H1 (cell line): ENCODE results near the gene TPRA1. TPM values are rescaled to one million over a fixed set of nuclear protein-coding genes. Genes with fewer than 3 reads are reported as not detected.

Experiments used
- CBX5 ChIP-seq: fragments of 300-800, 300-1000 bp; sonication (generic); IDR thresholded peaks from 2 replicates; pipeline ENCODE4 v1.7.1; 2016; ENCODE audit warnings: antibody characterized with exemption, low read length, low read depth
- EZH2 ChIP-seq: fragments of 200-600 bp; sonication (generic); IDR thresholded peaks from 2 replicates; pipeline ENCODE4 v1.7.1; 2012; ENCODE audit warnings: low read depth, mild to moderate bottlenecking, moderate library complexity, low read length, inconsistent platforms; ENCODE audit not compliant: severe bottlenecking
- FOSL1 ChIP-seq: IDR thresholded peaks from 2 replicates; pipeline ENCODE4 v1.6.1; 2011; ENCODE audit warnings: mild to moderate bottlenecking, low read depth, low read length, moderate library complexity; ENCODE audit not compliant: insufficient read depth
- NRF1 ChIP-seq: IDR thresholded peaks from 2 replicates; pipeline ENCODE4 v1.6.1; 2011; ENCODE audit warnings: mild to moderate bottlenecking, low read depth, low read length, improper control_type of control experiment
- POLR2A ChIP-seq, 2 experiments: IDR thresholded peaks; 1 replicate in 1 of 2; 2 replicates in 1 of 2; pipeline ENCODE4 v1.6.1; 2011; ENCODE audit warnings: low read depth in 2 of 2, low read length in 2 of 2, mild to moderate bottlenecking in 2 of 2; ENCODE audit errors: control extremely low read depth in 1 of 2
- TEAD4 ChIP-seq: IDR thresholded peaks from 2 replicates; pipeline ENCODE4 v1.6.1; 2012; ENCODE audit warnings: low read depth, low read length, inconsistent platforms, mixed read lengths
- YY1 ChIP-seq: IDR thresholded peaks from 2 replicates; pipeline ENCODE4 v1.6.1; 2011; ENCODE audit warnings: low read depth, mild to moderate bottlenecking, low read length
- polyA plus RNA-seq, 7 experiments: library from polyadenylated mRNA; depleted of rRNA in 3 of 7; stranded (reverse) in 5 of 7; unstranded in 2 of 7; fragments of >200 nt in 5 of 7; fragments of 200-250 nt in 2 of 7; gene quantifications; 1 replicate in 5 of 7; 2 replicates in 1 of 7; 4 replicates in 1 of 7; pipeline versions ENCODE4 v1.2.1 to v1.2.3, GENCODE V29; 2011 to 2013; ENCODE audit warnings: missing spikeins in 2 of 7, mixed read lengths in 2 of 7
- total RNA-seq: library from RNA; stranded (reverse); fragmentation: NEBNext Ultra II Directional; extraction: Animal tissue kit (Norgen Biotek cat#: 25700); gene quantifications from 2 replicates; pipeline ENCODE4 v1.2.1, GENCODE V29; 2021
- TF ChIP-seq, protein P1 (sequence below): IDR thresholded peaks from 2 replicates; pipeline ENCODE4 v1.6.1; 2012; ENCODE audit warnings: inconsistent platforms

Gene TPRA1
- total and polyA plus RNA-seq, 2 of the 8 experiments (the other 6 are each of a cell fraction or from before 2014, with no cell fraction given) = 18.8 to 38.5 TPM

DNA sequence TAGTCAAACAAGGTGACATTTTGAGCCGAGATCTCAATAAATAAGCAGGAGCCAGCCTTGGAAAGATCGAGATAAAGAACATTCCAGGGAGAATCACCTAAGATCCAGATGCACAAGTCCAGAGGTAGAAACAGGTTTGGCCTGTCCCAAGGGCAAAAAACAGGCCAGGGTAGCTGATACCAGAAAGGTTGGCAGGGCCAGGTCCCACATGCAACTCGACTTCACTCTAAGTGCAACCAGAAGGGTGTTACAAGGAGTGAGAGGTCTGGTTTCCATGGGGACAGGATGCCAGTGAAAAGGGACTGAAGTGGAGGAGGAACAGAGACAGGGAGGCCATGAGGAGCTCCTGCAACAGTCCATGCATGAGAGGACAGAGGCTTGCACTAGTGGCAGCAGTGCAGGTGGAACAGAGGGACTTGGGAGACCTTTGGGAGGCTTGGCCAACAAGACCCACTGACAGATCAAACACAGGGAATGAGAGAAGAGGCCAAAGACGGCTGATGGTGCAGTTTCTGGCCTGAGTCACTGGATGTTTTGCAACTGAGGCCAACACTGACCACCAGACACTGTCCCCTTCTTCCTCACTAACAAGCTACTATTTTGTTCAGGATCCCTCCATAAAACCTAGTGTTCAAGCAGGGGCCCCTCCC lies 5.2 kb downstream of the TPRA1 start (continued):
- TF ChIP-seq, protein P1, sequence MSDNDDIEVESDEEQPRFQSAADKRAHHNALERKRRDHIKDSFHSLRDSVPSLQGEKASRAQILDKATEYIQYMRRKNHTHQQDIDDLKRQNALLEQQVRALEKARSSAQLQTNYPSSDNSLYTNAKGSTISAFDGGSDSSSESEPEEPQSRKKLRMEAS = no peak
- no peak for TF ChIP-seq EZH2
- TF ChIP-seq POLR2A (IDR thresholded peaks at IDR 0.05; ENCODE audit: control extremely low read depth in 1 of 2, low read depth in 2 of 2, low read length in 2 of 2) = no peak
- no peak for TF ChIP-seq YY1
- TF ChIP-seq FOSL1 = no peak
- TF ChIP-seq CBX5 = no peak
- no peak for TF ChIP-seq NRF1
- TF ChIP-seq TEAD4 = no peak
- TF ChIP-seq, all 59 proteins: peak for 0
